Stimulated activated CD8-positive, alpha-beta memory T cell treated with anti-CD3 and anti-CD28 coated beads, Interleukin-7, amount 100 ng/mL, for 4 hours (primary cell): ENCODE results near the gene ZNF471.

Source experiments
- DNase-seq, 2 donors: peaks; one replicate each; pipeline ENCODE4 v3.0.0-alpha.2; 2020; ENCODE audit warnings: low read depth in 2 of 2

Gene ZNF471

GRCh38 chr19:56507446-56508289, at the start of gene ZNF471:
Gene ZNF471 (plus strand): TSS chr19:56507855. CDS start chr19:56511572, 3,717 bp downstream.
- peak; percentile 77 to 84 for DNase-seq

- no peak for DNase-seq
Observed at GRCh38 chr19:56474308-56474707, 33.3 kb upstream of the ZNF471 start.

- DNase-seq, result no peak
Observed at GRCh38 chr19:56476093-56476492, 31.6 kb upstream of the ZNF471 start.

- DNase-seq, result peak; percentile 33 to 45
Observed at GRCh38 chr19:56476651-56477428, 30.8 kb upstream of the ZNF471 start, which contains the start of gene ZNF667. Gene ZNF667 (minus strand): TSS chr19:56477345. CDS start chr19:56462370, 14,975 bp downstream.

GRCh38 chr19:56477429-56478338, 30.0 kb upstream of the ZNF471 start:
- DNase-seq, result peak; percentile 52 to 65

- no peak for DNase-seq
Observed at GRCh38 chr19:56491399-56491798, 16.3 kb upstream of the ZNF471 start.

GRCh38 chr19:56504581-56504980, 3.1 kb upstream of the ZNF471 start:
- DNase-seq, result no peak

- DNase-seq, result no peak
Observed at GRCh38 chr19:56508290-56508778, 679 bp downstream of the ZNF471 start.

- no peak for DNase-seq
Observed at GRCh38 chr19:56525214-56525860, 17.7 kb downstream of the ZNF471 start.

GRCh38 chr19:56537442-56537841, 29.8 kb downstream of the ZNF471 start:
- DNase-seq, result no peak

- DNase-seq, result peak; percentile 82 to 85
Observed at GRCh38 chr19:56538254-56538760, 30.7 kb downstream of the ZNF471 start.

GRCh38 chr19:56538761-56539263, 31.2 kb downstream of the ZNF471 start, which contains the start of gene ZFP28:
Gene ZFP28 (plus strand): TSS chr19:56538948. CDS start chr19:56539019, 71 bp downstream.
- DNase-seq, result no peak

GRCh38 chr19:56543776-56544175, 36.1 kb downstream of the ZNF471 start:
- no peak for DNase-seq

GRCh38 chr19:56547535-56547934, 39.9 kb downstream of the ZNF471 start:
- DNase-seq, result no peak

- DNase-seq, result no peak
Observed at GRCh38 chr19:56554272-56554869, 46.7 kb downstream of the ZNF471 start.

GRCh38 chr19:56562766-56563165, 55.1 kb downstream of the ZNF471 start:
- DNase-seq, result no peak

- peak in 1 of 2 donors; percentile 15 for DNase-seq
Observed at GRCh38 chr19:56566904-56567273, 59.2 kb downstream of the ZNF471 start.

GRCh38 chr19:56567274-56568120, 59.8 kb downstream of the ZNF471 start, which contains the start of gene ZNF470:
Gene ZNF470 (plus strand): TSS chr19:56567468. CDS start chr19:56570312, 2,844 bp downstream.
- peak; percentile 77 to 84 for DNase-seq

- no peak for DNase-seq
Observed at GRCh38 chr19:56572589-56572988, 64.9 kb downstream of the ZNF471 start.
